Stimulated activated CD4-positive, alpha-beta T cell treated with anti-CD3 and anti-CD28 coated beads, Interleukin-2, amount 100 ng/mL, for 4 hours (primary cell): ENCODE results near the gene ARHGAP26.

Experiments
- DNase-seq: peaks from one replicate; pipeline ENCODE4 v3.0.0-alpha.2; 2020; ENCODE audit warnings: low read depth

The ARHGAP26 gene

GRCh38 chr5:142814122-142814521, 43.9 kb downstream of the ARHGAP26 start:
- no peak for DNase-seq

- no peak for DNase-seq
These were observed 45.3 kb downstream of the ARHGAP26 start for GRCh38 chr5:142815469-142815868.

DNA sequence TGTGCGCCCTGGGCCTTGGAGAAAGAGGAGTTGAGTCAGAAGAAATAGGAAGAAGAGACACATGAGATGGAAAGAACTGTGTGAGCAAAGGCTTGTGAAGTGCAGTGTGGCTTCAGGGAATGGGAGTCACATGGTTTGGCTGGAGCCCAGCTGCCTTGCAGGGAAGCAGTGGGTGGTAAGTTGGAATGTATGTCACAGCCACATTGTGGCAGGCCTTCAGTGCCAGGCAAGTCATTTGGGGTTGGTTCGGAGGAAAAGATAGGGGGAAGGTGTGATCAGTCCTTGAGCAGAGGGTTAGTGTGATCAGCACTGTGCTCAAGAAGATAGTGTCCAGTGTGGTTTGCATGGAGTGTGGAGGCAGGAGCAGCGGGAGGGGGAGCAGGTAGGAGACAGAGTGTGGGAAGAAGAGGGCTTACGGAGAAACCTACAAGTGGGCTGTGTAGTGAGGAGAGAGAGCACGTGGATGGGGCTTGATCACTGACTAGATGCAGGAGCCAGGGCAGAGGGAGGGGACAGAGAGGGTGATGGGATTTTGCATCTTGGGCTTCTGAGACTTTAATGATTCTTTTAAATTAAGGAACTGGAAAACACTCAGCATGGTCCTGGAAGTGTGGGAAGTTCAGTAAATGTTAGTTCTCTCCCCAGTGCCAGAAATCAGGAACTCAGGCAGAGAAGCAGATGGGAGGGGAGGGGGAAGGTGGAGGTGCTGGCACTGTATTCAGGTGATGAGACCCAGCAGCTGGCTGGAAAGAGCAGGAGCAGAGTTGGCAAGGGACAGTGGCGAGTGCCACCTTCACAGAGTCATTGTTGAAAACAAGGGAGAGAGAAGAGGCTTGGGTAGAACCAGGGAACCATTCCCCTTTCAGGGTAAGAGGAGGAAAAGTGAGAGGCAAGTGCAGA, 46.6 kb downstream of the ARHGAP26 start:
- DNase-seq: no peak

DNA sequence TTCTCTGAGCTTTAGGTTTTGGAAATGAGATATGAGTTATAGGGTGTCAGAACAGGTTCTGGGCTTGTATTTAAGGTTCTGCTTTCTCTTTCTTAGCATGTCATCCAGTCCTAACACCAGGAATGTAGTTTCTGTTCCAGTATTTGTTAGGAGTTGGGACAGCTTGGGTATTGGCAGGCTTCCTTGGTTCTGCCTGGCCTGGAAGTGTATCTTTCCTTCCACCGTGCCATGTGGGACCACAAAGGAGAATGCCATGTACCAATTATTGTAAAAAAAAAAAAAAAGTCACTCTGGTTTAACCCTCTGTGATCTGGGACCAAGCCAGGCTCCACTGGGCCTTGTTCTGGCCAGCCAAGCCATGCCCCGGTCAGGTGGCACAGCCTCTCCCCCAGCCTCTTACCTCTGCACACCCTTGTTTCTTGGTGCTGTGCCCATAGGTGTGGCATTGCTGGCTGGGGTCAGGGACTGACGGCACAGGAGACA, 47.8 kb downstream of the ARHGAP26 start:
- DNase-seq: no peak

- no peak for DNase-seq
These were observed 49.1 kb downstream of the ARHGAP26 start for GRCh38 chr5:142819292-142819691.

DNA sequence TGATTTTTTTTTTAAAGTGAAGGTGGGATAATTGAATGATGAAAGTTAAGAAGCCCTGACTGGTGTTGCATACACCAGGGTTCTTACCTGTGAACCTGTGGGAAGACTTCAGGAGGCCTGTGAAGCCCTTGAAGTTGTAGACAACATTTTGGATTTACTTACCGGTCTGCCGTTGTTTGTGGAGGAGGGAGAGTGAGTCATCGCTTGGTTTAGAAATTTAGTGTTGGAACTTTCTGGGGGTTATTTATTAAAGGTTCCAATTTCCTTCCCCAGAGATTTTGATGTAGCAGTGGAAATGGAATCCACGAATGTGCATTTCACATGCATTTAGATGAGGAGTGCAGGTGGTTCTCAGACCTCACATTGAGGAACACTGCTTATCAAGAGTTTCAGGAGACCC, 49.6 kb downstream of the ARHGAP26 start:
- no peak for DNase-seq

DNA sequence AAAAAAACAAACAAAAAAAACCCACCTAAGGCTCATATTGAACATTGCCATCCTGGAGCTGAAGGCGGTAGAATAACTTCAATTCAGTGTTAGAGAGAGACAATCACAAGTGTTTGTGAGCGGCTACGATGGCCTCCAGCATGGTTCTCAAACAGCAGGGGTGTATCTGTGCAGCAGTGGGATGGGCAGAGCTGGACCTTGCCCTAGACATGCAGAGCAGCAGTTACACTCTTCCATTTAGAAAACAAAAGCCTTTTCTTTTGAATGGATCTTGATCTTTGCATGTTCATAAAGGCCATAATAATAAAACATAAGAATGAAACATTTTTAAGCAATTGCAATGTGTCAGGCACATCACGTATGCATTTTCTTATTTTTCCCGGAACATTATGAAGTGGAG, 50.3 kb downstream of the ARHGAP26 start:
- no peak for DNase-seq

GRCh38 chr5:142821034-142821732, 51.0 kb downstream of the ARHGAP26 start:
- no peak for DNase-seq

DNA sequence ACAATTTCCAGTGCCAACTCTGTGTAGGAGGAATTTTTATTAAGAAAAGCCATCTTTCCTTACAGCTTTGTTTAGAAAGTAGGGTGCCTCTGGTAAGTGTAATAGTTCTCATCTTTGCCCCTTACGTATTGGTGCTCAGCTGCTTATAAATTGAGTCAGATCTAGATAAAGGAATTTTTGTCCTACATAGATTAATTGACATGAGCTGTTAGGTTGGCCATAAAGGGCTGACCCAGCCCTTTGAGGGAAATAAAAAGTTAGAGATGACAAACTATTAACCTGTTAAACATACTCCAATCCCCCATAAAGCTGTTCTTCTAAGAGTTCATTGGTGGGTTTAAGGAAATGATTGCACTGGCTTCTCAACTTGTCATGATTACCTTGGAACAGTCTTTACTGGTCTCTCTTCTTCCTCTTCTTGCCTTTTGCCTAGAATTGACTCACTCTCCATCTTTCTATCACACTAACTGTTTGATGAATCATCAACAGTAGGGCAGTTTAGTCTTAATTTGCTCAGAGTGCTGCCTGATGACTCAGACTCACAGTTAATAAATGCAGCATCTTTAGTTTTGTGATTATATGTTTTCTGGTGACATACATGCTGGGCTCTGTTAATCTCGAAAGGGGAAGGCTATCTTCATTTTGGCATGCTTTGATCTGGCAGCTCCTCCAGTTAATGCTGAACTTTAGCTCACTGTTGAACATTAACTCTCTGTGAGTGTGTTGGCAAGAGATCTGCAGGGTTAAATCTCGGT, 51.7 kb downstream of the ARHGAP26 start:
- no peak for DNase-seq

DNA sequence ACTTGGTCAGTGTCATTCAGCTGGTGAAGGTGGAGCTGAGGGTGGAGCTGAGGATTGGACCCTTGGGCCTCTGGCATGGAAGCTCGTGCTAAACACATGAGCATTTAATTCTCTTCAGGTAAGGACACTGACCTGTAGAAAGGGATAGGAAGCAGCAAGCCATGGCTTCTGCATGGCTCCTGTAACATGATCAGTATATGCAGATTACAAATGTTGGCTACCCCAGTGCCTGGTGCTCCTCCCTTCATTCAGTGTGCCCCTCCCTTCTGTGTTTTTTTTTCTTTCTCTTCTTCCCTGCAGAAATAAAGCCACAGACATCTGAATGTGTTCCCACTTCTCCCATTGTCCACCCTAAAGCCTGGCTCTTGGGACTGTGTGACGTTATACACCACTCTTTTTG, 52.9 kb downstream of the ARHGAP26 start:
- no peak for DNase-seq

GRCh38 chr5:142823806-142824205, 53.6 kb downstream of the ARHGAP26 start:
- no peak for DNase-seq

DNA sequence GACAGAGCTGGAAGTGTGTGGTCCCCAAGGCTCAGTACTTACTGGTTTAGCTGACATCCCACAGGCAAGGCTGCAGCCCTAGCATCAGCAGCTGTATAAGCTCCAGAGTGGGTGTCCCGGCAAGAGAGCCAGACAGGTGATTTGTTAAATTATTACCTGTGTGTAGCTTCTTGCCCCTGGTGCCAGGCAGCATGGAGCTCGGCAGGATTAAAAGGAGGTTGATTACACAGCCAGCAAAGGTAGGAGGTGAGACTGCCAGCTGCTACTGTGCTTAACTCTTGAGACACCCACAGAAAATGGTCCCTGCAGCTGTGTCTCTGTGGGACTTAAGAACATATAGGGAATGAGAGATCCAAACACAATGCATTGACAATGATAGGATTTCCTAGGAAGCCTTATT, 54.2 kb downstream of the ARHGAP26 start:
- DNase-seq: no peak

- no peak for DNase-seq
These were observed 55.4 kb downstream of the ARHGAP26 start for GRCh38 chr5:142825378-142826089.

DNA sequence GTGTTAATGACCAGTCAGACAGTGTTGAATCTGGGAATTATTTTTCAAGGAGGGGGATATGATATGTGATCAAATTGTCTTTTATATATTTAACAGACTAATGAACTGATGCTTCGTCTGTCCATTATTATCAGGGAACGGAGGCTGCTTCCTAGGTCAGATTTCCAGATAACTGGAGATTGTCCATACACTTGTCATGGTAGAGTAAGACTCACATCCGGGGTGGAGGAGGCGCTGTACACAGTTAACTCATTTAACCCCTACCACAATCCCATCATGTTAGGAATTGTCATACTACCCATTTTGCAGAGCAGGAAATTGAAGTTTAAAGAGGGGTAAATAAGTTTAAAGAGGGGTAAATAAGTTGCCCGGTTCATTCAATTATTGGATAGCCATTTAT, 55.9 kb downstream of the ARHGAP26 start:
- DNase-seq: no peak

- DNase-seq: no peak
These were observed 56.7 kb downstream of the ARHGAP26 start for GRCh38 chr5:142826741-142827492.

DNA sequence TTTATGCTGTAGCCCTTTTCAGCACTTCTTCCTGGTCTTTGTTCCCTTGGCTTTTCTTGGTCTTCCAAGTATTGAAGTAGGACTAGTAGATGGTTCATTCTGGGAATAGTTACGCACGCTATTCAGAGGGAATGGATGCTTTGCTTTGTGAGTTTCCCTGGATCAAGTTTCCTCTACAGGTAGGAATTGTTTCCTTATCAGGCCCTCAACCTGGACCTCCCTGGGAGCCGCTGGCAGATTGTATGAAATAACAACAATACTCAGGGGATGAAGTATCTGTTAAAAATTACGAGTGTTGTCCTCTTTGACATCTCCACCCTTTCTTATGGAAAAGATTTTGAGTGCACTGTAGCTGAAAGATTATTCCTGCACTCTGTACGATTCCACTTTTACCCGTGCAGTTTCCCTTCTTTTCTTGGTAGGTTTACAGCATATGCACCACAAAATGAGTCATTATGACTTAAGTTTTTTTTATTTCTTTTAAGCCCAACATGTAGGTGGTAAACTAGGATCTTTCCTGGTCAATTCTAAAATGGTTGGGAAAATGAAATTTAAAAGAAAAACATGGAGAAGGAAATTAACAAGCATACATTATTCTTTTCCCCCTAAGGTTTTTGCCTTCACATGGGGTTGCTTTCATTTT, 57.9 kb downstream of the ARHGAP26 start:
- DNase-seq: no peak

GRCh38 chr5:142828797-142829535, 58.8 kb downstream of the ARHGAP26 start:
- DNase-seq: no peak

GRCh38 chr5:142829801-142830220, 59.6 kb downstream of the ARHGAP26 start:
- no peak for DNase-seq

- no peak for DNase-seq
These were observed 60.2 kb downstream of the ARHGAP26 start for GRCh38 chr5:142830241-142831008.
